G401 (cell line): Measurements from ENCODE around the gene ARHGAP42. TPM values are rescaled to one million over a fixed set of nuclear protein-coding genes. Genes with fewer than 3 reads are reported as not detected.

Source experiments
- DNase-seq: peaks from one replicate; pipeline ENCODE4 v3.0.0-alpha.2; 2015; ENCODE audit warnings: low spot score
- in situ Hi-C: cut with HindIII; loops from 2 replicates; pipeline ENCODE4 v1.10.0; 2016; ENCODE audit warnings: low sequenced_read_pairs, mixed read lengths
- total RNA-seq: library from RNA; depleted of rRNA; stranded (reverse); fragments of >200 nt; shearing (Covaris generic); gene quantifications from 2 replicates; pipeline ENCODE4 v1.2.3, GENCODE V29; 2014

Gene ARHGAP42
- total RNA-seq, 1 experiment from 2014 or later: not detected

DNA sequence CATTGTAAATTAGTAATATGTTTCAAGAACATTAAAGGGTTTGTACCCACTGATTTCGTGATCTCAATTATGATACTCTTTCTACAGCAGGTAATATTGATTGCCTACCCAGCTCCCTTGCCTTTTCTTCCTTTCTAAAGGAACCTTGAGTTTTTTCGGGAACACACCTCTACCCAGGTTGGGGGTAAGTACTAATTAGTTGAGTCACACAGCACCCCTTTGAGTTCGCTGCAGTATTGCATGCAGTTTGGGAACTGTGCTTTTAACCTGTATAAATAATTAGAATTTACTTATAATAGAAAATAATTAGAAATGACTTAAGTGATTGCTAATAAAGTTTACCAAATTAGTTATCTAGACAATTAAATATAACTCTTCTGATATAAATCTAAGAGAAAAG is 24.9 kb downstream of the ARHGAP42 start:
- DNase-seq: no peak
- in situ Hi-C loops: no loop called here

DNA sequence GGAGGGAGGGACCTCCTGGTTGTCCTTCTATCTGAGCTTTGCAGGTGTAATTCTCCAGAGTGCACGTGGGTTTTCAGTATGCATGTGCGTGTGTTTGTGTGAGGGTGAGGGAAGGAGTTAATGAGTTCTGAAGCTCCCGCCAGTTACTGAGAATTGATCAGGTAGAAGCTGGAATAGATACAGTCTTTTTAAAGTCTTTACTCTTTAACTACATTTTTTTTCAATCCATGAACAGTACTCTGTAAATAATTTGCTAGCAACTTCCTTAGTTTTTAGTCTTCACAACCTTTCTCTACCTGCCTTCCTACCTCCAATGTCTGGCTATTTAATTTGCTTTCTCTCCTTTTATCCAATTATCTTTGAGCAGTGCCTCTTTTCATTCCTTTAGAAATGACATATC is 25.5 kb downstream of the ARHGAP42 start:
- in situ Hi-C loops: no loop called here
- no peak for DNase-seq

DNA sequence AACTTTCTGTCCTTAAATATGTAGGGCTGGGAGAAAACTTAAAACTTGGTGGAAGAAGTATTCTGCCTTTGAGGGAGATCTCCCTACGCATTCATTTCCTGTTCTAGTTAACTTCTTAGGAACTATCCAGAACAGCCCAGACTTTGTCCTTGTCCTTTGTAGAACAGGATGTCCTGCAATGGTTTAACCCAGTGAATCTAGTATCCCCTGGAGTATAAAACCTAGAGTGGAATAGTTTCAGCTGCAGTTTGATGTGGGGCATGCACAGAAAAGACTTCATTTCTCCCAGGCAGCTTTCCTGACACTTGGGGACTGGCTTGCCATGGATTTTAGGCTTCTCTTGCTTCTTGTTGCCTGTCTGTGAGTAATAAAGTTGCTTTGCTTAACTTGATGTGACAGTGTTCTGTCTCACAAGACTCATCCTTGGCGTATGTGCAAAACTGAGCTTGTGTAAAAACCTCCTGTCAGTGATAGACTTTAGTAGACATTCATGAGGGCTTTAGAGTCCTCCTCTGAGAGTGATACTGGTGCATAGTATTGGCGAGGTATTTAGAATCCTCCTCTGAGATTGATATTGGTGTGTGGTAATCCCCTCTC is 28.2 kb downstream of the ARHGAP42 start:
- in situ Hi-C loops: no loop called here
- no peak for DNase-seq

DNA sequence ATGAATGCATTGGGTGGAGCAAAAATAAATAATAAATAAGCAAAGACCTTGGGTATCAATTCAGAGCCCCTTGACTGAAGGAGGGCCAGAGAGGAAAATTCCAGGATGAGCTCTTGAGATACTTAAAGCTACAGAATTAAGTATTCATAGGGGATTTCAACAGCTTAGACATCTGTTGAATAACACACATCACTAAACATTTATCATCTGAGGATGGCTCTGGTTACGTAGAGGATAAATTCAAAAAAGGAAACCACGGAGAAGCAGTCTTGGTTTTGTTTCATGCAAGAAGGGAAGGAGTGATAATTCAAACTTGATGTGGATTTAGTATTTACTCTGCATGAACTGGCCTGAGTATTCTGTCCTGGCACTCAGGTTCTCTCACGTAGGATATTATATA is 29.8 kb downstream of the ARHGAP42 start:
- DNase-seq: no peak
- in situ Hi-C loops: no loop called here

DNA sequence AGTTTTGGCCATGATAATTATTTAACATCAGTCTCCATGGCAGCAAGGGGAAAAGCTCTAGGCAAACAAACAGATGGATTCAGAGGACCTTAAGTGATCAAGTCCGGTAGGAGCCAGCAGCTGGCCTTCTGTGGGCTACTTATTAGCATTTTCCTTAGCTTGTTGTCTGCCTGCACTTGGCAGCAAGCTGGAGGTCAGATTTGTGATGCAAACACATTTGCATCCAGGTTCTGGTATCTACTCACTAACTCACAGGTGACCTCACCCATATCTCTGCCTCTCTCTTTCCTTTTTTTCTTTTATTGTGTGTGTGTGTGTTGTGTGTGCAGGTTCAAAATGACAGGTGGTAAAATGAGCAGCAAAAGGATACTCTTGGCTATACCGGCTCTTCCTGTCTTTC is 32.3 kb downstream of the ARHGAP42 start:
- DNase-seq: peak; percentile 71
- in situ Hi-C loops: no loop called here

DNA sequence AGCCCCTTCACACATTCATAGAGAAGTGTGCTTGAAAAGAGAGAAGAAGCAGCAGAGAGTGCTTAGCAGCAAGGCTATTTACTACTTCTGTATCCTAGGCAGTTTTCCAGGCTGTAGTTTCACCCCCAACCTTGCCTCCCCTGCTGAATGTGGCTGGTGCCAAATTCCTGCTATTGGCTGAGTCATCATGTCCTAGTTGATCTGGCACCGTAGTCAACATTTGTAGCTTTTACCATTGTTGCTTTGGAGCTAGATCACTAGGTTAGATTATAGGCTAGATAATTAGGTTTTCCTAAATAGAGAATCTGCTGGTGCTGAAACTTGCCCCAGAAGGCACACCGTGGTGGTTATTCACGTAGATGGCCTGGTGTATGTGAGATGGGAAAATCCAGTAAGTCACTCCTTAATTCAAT is 32.7 kb downstream of the ARHGAP42 start:
- DNase-seq: peak; percentile 91
- in situ Hi-C loops: no loop called here

DNA sequence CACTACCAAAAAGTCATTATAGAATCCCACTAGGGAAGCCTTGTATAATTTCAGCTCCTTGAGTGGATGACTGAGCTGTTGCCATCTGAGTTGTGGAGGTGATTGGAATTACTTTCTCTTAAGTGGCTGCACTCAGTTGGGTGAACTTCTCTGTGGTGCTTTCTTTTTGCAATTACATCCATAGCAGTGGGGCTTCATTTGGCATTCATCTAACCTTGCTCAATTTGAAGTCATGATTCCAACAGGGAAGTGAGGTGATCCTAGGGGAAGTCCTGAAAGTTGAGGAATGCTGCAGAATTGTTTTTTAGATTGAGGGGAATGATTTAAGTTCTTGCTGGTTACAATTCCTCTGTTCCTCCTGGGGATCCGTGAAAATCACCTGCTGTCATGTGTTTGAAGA is 39.6 kb downstream of the ARHGAP42 start:
- in situ Hi-C loops: no loop called here
- no peak for DNase-seq

DNA sequence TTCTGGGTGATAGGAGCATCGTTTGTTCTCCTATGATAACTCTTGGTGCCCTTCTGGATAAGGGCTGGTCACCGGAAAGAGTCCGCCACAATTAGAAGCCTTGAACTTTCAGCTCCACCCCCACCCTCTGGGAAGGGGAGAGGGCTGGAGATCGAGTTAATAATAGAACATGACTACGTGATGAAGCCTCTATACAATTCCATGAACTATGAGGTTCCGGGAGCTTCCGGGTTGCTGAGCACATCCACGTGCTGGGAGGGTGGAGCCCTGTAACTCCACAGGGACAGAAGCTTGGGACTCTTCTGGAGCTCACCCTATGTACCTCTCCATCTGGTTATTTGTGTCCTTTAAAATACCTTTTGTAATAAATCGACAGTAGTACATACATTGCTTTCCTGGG is 40.3 kb downstream of the ARHGAP42 start:
- no peak for DNase-seq
- in situ Hi-C loops: no loop called here

DNA sequence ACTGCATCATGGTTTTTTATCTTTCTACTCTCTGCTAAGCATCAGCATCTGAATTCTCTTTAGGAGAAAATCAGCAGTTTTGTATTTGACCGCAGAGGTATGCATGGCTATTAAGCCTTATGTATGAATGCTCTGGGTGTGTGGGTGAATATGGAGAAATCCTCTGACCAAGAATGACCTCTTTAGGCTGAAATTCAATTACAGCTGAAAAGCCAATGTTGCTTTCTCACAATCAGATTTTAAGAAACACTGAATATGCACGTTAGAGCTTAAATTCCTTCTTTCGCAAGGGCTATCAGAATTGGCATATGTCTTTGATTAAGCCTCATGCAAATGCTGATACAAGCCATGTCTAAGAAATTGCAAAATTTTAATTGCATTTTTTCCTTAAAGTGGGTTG is 43.2 kb downstream of the ARHGAP42 start:
- DNase-seq: no peak
- in situ Hi-C loops: no loop called here

DNA sequence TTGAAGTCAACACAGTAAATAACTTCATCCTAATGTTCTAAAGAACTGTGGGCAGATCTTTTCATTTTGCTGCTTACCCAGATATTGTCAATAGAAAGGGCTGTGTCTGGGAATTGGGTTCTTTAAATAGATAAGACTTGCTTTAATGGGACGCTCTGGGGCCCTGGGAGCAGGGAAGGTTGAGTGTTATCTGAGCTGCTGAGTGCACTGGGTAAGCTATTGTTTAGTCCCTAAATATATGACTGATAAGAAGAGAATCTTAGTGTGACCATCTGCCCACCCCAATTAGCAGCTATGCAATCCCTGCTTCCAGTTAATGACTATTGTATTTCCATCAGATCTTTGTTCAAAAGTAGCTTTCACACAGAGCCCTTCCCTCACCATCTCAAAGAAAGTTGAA is 44.4 kb downstream of the ARHGAP42 start:
- no peak for DNase-seq
- in situ Hi-C loops: no loop called here

DNA sequence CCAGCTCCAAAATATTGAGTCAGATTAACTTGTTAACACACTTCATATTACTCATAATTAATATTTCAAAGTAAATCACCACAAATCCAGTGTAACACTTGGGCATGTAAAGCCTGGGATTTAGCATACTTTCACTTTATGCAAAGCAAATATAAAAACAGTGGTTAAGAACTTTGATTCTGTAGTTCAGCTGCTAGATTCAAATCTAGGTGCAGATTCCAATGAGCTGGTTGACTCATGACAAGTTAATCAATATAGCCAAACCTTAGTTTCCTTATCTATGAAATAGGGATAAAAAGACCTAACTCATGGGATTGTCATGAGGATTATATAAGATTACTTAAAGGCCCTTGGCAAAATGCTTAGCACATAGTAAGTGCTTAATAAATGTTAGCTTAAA is 45.9 kb downstream of the ARHGAP42 start:
- DNase-seq: no peak
- in situ Hi-C loops: no loop called here

DNA sequence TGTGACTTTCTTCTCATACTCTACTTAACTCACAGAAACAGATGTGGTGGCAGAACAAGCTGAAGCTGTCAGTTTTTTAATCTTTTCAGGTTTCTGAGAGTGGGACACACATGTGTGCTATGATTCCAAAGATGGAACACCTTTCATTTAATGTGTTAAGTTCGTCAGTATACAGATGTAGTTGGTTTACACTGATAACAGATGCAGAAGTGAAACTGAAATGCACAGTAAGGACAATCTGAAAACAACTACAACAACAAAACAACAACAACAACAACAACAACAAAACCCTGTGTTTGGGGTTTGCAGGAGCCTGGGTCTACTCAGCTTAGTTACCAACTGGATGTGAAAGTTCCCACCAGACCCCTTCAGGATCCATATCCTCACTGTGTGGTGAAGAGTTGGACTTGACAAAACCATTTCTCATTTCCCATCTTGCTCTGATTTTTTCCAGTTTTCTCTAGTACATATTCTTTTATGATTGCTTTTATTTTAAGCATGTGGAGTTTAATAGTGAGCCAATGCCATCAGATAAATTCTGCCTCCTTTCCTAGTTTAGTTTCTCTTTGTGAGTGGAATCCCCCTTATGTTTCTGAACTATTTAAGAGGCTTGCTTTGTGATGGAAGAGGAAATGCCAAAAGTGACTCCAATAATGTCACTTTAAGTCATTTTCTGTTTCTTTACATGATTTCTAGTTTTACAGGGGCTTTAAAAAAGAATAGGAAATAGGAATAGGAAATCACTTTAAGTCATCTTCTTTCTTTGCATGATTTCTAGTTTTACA is 47.8 kb downstream of the ARHGAP42 start:
- in situ Hi-C loops: no loop called here
- no peak for DNase-seq

DNA sequence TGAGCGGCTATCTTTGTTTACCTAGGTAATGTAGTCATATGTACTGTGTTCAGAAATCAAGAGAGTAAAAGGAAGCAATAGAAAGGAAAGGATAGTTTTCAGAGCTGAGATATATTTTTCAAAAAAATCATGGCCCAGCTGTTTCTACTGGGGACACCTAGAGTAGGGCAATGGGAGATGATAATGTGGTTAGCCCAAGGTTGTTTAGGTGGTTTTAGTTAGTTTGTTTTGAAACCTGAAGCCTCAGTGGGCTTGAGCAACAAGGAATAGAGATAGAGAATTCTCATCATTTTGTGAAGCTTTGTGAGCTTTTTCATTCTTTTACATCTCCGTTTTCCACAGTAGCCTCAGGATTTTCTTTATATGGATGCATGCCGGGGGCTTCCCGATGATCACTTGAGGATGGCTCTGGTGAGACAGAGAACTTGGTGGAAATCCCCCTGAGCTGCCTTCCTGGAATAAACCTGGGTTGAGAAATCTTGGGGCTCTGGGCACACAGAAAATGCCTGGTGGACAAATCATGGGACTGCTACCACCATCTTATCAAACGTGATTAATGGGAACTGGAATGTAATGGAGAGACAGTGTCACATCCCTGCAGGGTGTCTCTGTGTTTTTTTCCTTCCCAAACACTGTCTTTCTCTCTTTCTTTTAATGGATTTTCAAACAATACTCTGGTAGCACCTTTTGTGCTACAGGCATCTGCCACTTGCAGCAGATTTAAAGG is 49.0 kb downstream of the ARHGAP42 start:
- in situ Hi-C loops: no loop called here
- DNase-seq: no peak

DNA sequence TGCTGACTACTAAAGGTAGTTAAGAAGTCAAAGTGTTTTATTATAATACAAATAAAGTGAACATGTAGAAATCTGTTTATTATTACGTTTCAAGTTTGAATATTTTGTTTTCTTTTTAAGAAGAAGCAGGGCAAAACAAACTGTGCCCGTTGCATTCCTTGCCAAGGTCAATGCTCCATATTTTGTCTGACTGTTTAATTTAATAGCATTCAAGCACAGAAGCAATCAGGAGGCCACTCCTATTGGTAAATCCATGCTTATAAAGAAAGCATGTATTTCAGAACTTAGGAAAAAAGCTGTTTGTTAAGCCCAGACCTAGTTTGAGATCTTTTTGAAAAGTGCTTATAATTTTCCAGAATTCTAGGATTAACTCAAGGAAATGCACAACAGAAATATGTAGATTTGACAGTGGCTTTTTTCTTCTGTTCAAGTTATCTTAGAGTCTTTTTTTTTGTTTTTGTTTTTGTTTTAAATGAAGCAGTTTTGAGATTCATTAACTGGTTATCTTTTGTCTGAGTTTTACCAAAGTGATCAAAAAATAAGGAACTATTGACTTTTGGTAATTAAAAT is 51.7 kb downstream of the ARHGAP42 start:
- no peak for DNase-seq
- in situ Hi-C loops: no loop called here

DNA sequence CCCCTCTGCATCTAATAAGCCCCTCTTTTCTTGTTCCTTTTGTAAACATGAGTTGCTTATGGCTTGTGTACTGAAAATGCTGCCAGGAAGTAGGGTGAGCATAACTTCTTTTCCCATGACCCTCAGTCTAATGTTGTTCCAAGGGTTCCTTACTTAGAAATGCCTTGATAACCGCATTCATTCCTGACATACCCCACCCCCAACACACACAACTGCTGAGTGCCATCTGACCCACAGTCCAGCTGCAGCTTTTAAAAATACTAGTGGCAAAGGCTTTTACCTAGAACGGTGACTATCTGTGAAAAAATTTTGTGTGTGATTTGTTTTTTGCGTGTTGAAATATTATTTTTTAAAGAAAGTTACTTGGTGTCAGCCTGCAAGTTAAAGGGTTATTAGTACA is 52.6 kb downstream of the ARHGAP42 start:
- no peak for DNase-seq
- in situ Hi-C loops: no loop called here

DNA sequence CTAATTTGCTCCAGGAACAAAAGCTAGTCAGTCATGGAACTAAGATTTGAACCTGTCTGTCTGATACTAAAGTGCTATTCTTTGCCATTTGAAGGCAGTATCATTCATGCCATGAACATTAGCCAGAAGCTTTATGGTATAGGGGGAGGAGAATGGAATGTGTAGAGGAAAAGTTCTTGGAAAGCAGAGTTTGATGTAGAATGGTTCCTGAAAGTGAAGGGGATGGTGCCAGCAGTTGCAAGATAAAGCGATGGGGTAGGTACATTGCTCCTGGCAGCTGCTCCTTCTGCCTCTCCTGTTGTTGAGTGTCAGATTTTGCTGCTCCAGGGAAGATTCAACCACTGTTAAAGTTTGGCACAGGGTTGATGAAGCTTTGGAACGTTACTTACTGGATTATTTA is 53.4 kb downstream of the ARHGAP42 start:
- no peak for DNase-seq
- in situ Hi-C loops: no loop called here

DNA sequence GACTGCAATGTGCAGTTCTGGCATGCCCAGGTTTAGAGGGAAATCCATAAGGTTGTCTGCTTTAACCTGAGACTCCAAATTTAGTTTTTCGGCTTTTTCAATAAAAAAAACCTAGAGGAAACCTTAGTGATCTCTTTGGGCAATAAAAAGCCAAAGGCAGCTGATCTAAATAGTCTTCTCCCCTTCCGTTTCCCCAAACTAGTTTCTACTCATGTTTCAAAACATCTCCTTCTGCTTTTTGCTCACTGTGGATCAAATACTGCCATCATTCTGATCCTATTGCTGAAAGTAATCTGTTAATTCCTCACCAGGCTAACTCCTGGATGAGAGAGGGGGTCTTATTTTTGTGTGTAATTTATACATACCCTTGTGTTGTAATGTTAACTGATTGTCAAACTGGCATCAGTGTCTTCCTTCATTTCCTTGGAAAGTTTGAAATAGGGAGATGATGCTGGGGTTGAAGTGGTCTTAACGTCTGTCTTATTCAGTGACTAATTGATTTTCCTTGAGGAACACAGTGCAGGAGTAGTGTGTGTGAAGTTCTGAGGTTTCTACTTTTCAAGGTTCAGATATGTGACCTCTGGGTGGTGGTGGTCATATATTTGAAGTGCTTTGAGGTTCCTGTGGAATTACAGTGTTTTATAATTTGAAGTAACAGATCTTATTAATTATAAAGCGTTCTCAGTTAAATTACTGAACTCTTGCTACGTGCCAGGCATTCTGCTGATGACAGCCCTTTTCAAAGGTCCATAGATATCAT is 55.0 kb downstream of the ARHGAP42 start:
- in situ Hi-C loops: no loop called here
- DNase-seq: no peak

DNA sequence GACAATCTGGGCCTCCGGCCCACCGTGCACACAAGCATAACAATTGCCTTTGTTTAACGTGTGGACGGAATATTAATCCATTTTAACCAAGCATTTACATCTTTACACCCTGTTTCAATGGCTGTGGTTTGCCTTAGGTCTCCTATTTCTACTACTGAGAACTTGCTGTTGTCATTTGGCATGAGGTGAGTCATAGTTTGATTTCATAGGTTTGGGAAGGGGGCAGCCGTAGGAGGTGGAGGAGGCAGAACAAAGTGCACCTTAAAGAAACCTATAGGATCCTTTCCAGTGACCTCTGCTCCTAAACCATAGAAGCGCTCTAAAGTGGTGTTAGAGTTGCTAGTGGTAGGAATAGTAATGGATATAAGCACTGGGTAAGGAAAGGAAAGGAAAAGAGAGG is 59.4 kb downstream of the ARHGAP42 start:
- no peak for DNase-seq
- in situ Hi-C loops: no loop called here

DNA sequence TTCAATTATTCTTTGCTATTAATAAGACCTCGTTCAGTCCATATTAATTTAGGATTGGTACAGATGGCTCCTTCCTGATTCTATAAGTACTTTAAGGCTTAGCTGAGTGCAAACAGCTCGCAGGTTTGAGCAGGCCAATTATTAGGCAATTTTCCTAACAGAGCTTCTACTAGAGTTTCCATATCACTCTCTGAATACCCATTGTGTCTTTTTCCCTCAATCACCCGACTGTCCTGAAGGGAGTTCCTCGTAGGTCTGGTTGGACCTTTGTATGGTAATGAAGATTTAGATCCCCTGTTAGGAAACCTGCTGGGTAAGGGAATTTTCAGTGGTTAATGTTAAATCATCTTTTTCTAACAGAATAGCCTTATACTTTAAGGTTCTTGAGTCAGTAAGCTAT is 61.1 kb downstream of the ARHGAP42 start:
- in situ Hi-C loops: no loop called here
- DNase-seq: no peak
